CD4-positive, alpha-beta T cell treated with Interleukin-6 at 100 ng/mL for 8 hours (primary cell): ENCODE measurements around the gene LITAF.
"Not testable (repeated sequence)": the region's sequence is repeated elsewhere in the genome, so short reads cannot be mapped to it uniquely, and the experiment has no call there.

Experiments used
- DNase-seq: peaks from one replicate; pipeline ENCODE4 v3.0.0-alpha.2; 2020; ENCODE audit warnings: mixed read lengths, low spot score

LITAF gene

GRCh38 chr16:11572301-11572995 lies 14.3 kb downstream of the LITAF start:
- DNase-seq = peak; percentile 63

GRCh38 chr16:11571549-11571948 lies 15.2 kb downstream of the LITAF start:
- no peak for DNase-seq

DNA sequence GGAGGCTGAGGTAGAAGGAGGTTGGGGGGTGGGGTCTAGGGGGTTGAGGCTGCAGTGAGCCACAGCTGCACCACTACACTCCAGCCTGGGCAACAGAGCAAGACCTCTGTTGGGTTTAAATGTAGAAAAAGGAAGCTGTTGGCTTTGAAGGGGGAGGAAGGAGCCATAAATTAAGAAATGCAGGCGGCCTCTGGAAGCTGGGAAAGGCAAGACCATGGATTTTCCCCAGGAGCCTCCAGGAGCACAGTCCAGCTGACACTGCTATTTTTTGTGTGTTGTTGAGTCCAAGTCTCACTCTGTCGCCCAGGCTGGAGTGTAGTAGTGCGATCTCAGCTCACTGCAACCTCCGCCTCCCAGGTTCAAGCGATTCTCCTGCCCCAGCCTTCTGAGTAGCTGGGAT lies 15.9 kb downstream of the LITAF start:
- DNase-seq = no peak

DNA sequence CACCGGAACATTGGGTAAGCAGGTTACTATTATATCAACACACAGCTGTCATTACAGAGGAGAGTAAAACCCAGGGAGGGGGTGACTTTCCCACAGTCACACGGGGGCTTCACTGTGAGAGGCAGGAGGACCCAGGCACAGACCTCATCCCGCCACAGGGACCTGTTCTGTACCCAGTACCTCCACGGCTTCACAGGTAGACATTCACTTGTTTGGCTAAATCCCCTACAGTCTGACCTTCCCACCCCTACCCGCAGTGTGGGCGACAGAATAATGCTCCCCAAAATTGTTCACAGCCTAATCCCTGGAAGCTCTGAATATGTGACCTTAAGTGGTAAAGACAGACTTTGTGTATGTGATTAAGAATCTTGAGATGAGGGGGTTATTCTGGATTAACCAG lies 16.5 kb downstream of the LITAF start:
- DNase-seq = no peak

DNA sequence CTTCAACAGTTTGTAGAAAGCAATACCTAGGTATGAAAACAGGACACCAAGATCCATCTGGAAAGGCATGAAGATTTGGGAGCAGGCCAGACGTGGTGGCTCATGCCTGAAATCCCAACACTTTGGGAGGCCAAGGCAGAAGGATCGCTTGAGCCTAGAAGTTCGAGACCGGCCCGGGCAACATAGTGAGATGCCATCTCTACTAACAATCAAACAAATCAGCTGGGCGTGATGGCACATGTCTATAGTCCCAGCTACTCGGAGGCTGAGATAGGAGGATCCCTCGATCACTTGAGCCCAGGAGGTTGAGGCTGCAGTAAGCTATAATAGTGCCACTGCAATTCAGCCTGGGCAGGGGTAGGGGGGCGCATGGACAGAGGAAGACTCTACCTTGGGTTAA lies 20.3 kb downstream of the LITAF start:
- no peak for DNase-seq

GRCh38 chr16:11565665-11566064 lies 21.1 kb downstream of the LITAF start:
- no peak for DNase-seq

DNA sequence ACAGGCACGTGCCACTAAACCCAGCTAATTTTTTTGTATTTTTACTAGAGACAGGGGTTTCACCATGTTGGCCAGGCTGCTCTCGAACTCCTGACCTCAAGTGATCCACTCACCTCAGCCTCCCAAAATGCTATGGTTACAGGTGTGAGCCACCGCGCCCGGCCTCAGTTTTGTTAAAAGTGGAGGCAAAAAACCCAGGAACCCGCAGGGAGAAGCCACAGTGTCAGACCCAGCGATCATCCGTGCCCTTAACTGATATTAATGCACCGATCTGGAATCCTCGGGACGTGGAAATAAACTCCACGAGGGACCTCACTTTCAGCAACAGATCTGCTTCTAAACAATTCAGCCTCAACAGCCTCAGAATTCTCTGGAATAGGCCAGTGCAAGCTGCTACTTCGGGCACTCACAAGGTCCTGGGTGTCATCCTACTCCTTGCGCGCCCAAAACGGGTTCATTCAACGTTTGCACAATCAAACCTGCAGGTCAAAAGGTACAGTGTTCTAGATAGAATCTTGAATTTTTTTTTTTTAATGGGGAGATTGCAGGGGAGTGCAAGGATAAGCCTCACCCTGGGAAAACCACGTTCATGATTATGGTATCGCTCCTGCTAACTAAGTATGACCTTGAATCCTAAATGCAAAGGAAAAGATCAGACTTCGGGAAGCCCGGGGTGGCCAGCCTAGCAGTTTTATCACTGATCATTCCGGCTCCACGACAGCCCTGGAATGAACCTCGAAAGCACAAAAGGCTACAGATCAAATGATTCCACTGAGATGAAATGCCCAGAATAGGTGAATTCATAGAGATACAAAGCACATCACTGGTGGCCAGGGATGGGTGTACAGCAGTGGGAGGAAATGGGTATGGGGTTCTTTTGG lies 22.4 kb downstream of the LITAF start:
- no peak for DNase-seq

DNA sequence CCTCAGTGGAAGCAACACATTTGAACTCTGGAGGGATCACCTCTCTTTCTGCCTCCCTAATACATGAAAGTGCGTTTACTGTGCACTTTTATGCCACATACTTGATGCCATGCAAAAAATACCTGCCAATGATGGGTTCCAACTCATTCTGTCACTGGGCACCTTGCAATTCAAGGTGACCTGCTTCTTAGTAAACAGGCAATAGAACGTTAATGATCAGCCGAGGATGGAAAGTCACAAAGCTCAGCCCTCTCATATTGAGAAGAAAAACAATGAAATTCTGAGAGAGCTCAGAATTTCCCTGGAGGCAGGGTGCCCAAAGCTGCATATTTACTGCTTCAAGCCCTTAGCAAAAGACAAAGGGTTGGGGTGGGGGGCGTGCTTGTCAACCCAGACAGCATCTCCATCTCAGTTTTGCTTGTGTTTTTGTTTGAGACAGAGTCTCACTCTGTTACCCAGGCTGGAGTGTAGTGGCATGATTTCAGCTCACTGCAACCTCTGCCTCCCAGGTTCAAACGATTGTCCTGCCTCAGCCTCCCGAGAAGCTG lies 23.2 kb downstream of the LITAF start:
- DNase-seq = no peak

DNA sequence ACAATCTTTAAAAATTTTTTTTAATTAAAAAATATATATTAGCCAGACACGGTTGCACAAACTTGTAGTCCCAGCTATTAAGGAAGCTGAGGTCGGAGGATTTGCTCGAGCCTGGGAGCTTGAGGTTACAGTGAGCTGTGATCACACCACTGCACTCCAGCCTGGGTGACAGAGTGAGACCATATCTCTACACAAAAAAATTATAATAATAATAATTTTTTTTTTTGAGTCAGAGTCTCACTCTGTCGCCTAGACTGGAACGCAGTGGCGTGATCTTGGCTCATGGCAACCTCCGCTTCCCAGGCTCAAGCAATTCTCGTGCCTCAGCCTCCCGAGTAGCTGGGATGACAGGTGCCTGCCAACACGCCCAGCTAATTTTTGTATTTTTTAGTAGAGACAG lies 23.8 kb downstream of the LITAF start:
- no peak for DNase-seq

- DNase-seq = no peak
Measured at GRCh38 chr16:11562411-11562810, 24.3 kb downstream of the LITAF start.

- DNase-seq = no peak
Measured at GRCh38 chr16:11561856-11562255, 24.9 kb downstream of the LITAF start.

DNA sequence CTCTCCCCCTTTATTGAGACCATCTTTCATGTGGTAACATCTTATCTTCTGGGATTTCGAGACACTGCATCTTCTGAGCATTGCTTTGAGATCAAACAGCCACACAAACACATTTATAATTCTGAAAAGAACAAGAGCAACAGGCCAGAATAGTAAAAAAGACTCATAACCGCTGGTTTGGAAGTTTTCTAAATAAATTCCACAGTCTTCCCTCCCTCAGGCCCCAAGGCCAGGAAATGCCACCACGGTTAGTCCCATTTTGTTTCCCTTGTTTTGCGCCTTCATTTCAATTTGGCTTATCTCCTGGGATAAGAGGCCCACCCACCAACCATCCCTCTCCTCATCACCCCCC lies 25.3 kb downstream of the LITAF start:
- peak; percentile 10 for DNase-seq

GRCh38 chr16:11560701-11561453 lies 25.8 kb downstream of the LITAF start:
- peak; percentile 79 for DNase-seq

- DNase-seq = not testable (repeated sequence)
Measured at GRCh38 chr16:11558308-11558823, 28.4 kb downstream of the LITAF start.

- DNase-seq = no peak
Measured at GRCh38 chr16:11557801-11558200, 28.9 kb downstream of the LITAF start.

- DNase-seq = no peak
Measured at GRCh38 chr16:11556945-11557720, 29.6 kb downstream of the LITAF start.

- DNase-seq = no peak
Measured at GRCh38 chr16:11556214-11556819, 30.4 kb downstream of the LITAF start.

GRCh38 chr16:11554053-11554452 lies 32.7 kb downstream of the LITAF start:
- no peak for DNase-seq

GRCh38 chr16:11553371-11553770 lies 33.3 kb downstream of the LITAF start:
- no peak for DNase-seq

GRCh38 chr16:11552440-11552839 lies 34.3 kb downstream of the LITAF start:
- no peak for DNase-seq

- no peak for DNase-seq
Measured at GRCh38 chr16:11551842-11552241, 34.9 kb downstream of the LITAF start.
